Activated B cell treated with CpG ODN at 0.5 μM for 24 hours (primary cell): ENCODE results near the gene ZNF391. TPM values are rescaled to one million over a fixed set of nuclear protein-coding genes. Genes with fewer than 3 reads are reported as not detected.
"Not testable (repeated sequence)": the region's sequence is repeated elsewhere in the genome, so short reads cannot be mapped to it uniquely, and the experiment has no call there.

Source experiments
- ATAC-seq: fragments of 200-7000 bp; cut with Tn5 transposase; one replicate; pipeline ENCODE4 v1.10.0; 2021; ENCODE audit warnings: low read depth, mild to moderate bottlenecking, moderate library complexity
- CTCF ChIA-PET: fragments of 350-600 bp; sonication (Branson Sonifier 250); formaldehyde crosslinking; loops from one replicate; lab custom pipeline; 2021; ENCODE audit warnings: antibody characterized with exemption; lab: Charles Lee
- POLR2A ChIA-PET: fragments of 350-600 bp; sonication (Branson Sonifier 250); formaldehyde crosslinking; loops from one replicate; lab custom pipeline; 2021; ENCODE audit warnings: antibody characterized with exemption; lab: Charles Lee
- DNase-seq: peaks from one replicate; pipeline ENCODE4 v3.0.0; 2022
- H3K27ac Mint-ChIP-seq: one replicate; pipeline ENCODE4 v1.8.0; 2020; ENCODE audit warnings: mixed read lengths
- H3K27me3 Mint-ChIP-seq: one replicate; pipeline ENCODE4 v1.8.0; 2021; ENCODE audit warnings: mixed read lengths
- H3K36me3 Mint-ChIP-seq: one replicate; pipeline ENCODE4 v1.8.0; 2021; ENCODE audit warnings: low read depth, mixed read lengths
- H3K4me1 Mint-ChIP-seq: one replicate; pipeline ENCODE4 v1.8.0; 2021; ENCODE audit warnings: mixed read lengths
- H3K4me3 Mint-ChIP-seq: one replicate; pipeline ENCODE4 v1.8.0; 2020; ENCODE audit warnings: mild to moderate bottlenecking, mixed read lengths
- H3K9me3 Mint-ChIP-seq: one replicate; pipeline ENCODE4 v1.8.0; 2020; ENCODE audit warnings: mixed read lengths
- CTCF ChIP-seq: fragments of 200-600 bp; IDR thresholded peaks from one replicate; pipeline ENCODE4 v1.8.0; 2022; ENCODE audit warnings: antibody characterized with exemption, mild to moderate bottlenecking
- intact Hi-C: fragments of 100-400 bp; cut with micrococcal nuclease; formaldehyde crosslinking; loops from one replicate; pipeline ENCODE4 v1.15.1; 2024
- total RNA-seq: library from RNA; stranded (reverse); gene quantifications from 2 replicates; pipeline ENCODE4 v1.2.3, GENCODE V29; 2022

ZNF391 gene
- total RNA-seq, 1 donor from 2014 or later, result 5.9 TPM

GRCh38 chr6:27370391-27370790, 18.2 kb upstream of the ZNF391 start:
- peaks cover 11% of the 10 kb centered on the region for H3K4me1 Mint-ChIP-seq
- H3K36me3 Mint-ChIP-seq, result peaks cover 5% of the 10 kb centered on the region
- intact Hi-C loops, result no loop called here
- no peak overlapping the region for H3K27ac Mint-ChIP-seq
- no peak for TF ChIP-seq CTCF
- H3K4me3 Mint-ChIP-seq, result no peak overlapping the region
- ChIA-PET CTCF (no interaction called here), POLR2A (no interaction called here)
- peaks cover 10% of the 10 kb centered on the region for H3K27me3 Mint-ChIP-seq
- DNase-seq (no peak), ATAC-seq (no peak)
- H3K9me3 Mint-ChIP-seq, result peaks cover 13% of the 10 kb centered on the region

GRCh38 chr6:27374824-27375612, 13.5 kb upstream of the ZNF391 start:
- peak; percentile 44 for DNase-seq
- no peaks in the 10 kb centered on the region for H3K36me3 Mint-ChIP-seq
- peaks cover 6% of the 10 kb centered on the region for H3K9me3 Mint-ChIP-seq
- peak overlapping the region; percentile 85 for H3K4me3 Mint-ChIP-seq
- H3K4me1 Mint-ChIP-seq, result peaks cover 14% of the 10 kb centered on the region
- H3K27me3 Mint-ChIP-seq, result peaks cover 16% of the 10 kb centered on the region
- intact Hi-C loops, result loop anchor here (1.0 kb wide), 1 partner anchor 13 kb away; the partner anchor contains the start of gene ZNF391
- TF ChIP-seq CTCF, result no peak
- peak overlapping the region; percentile 71 for H3K27ac Mint-ChIP-seq
- peak; percentile 100 for ATAC-seq
- CTCF ChIA-PET, result no interaction called here
- POLR2A ChIA-PET, result interaction anchor here (0.6 kb wide), 1 partner anchor 171 kb away, joined by 4 read pairs; no protein-coding TSS in a partner anchor

- H3K4me3 Mint-ChIP-seq, result no peak overlapping the region
- H3K27ac Mint-ChIP-seq, result no peak overlapping the region
- ATAC-seq, result no peak
- H3K27me3 Mint-ChIP-seq, result peaks cover 16% of the 10 kb centered on the region
- peaks cover 6% of the 10 kb centered on the region for H3K9me3 Mint-ChIP-seq
- TF ChIP-seq CTCF, result no peak
- intact Hi-C loops, result loop anchor here (1.0 kb wide), 1 partner anchor 13 kb away; the partner anchor contains the start of gene ZNF391
- ChIA-PET POLR2A (no interaction called here), CTCF (no interaction called here)
- no peaks in the 10 kb centered on the region for H3K36me3 Mint-ChIP-seq
- H3K4me1 Mint-ChIP-seq, result peaks cover 14% of the 10 kb centered on the region
- no peak for DNase-seq
Observed at GRCh38 chr6:27375613-27376079, 12.9 kb upstream of the ZNF391 start.

GRCh38 chr6:27378406-27378805, 10.2 kb upstream of the ZNF391 start:
- peaks cover 14% of the 10 kb centered on the region for H3K4me1 Mint-ChIP-seq
- H3K27ac Mint-ChIP-seq, ATAC-seq, H3K36me3 Mint-ChIP-seq, intact Hi-C loops, H3K4me3 Mint-ChIP-seq, DNase-seq, POLR2A ChIA-PET, CTCF ChIA-PET: not testable (repeated sequence)
- H3K9me3 Mint-ChIP-seq, result peaks cover 17% of the 10 kb centered on the region
- H3K27me3 Mint-ChIP-seq, result peaks cover 18% of the 10 kb centered on the region

- POLR2A ChIA-PET, H3K4me3 Mint-ChIP-seq, H3K27ac Mint-ChIP-seq: not testable (repeated sequence)
Observed at GRCh38 chr6:27381001-27381400, 7.6 kb upstream of the ZNF391 start.

GRCh38 chr6:27383011-27383410, 5.5 kb upstream of the ZNF391 start:
- POLR2A ChIA-PET, result no interaction called here
- no peak for TF ChIP-seq CTCF
- CTCF ChIA-PET, result no interaction called here
- H3K4me3 Mint-ChIP-seq, result no peak overlapping the region
- H3K27ac Mint-ChIP-seq, result no peak overlapping the region
- ATAC-seq (no peak), DNase-seq (no peak)
- peaks cover 2% of the 10 kb centered on the region for H3K4me1 Mint-ChIP-seq
- H3K36me3 Mint-ChIP-seq, result no peaks in the 10 kb centered on the region
- peaks cover 12% of the 10 kb centered on the region for H3K9me3 Mint-ChIP-seq
- H3K27me3 Mint-ChIP-seq, result peaks cover 6% of the 10 kb centered on the region
- intact Hi-C loops, result no loop called here

More at GRCh38 chr6:27381001-27381400, 7.6 kb upstream of the ZNF391 start:
- ATAC-seq, intact Hi-C loops, DNase-seq, H3K4me1 Mint-ChIP-seq, H3K36me3 Mint-ChIP-seq, CTCF ChIA-PET: not testable (repeated sequence)
- Mint-ChIP-seq H3K9me3 (peaks cover 13% of the 10 kb centered on the region), H3K27me3 (peaks cover 11% of the 10 kb centered on the region)
